Mesenteric fat pad (tissue), 1 donor: ENCODE measurements around the gene RPSA. TPM values are rescaled to one million over a fixed set of nuclear protein-coding genes. Genes with fewer than 3 reads are reported as not detected.
"Not testable (repeated sequence)": the region's sequence is repeated elsewhere in the genome, so short reads cannot be mapped to it uniquely, and the experiment has no call there.

Experiments used
- DNase-seq: peaks from one replicate; pipeline ENCODE4 v3.0.0-alpha.2; 2020; ENCODE audit warnings: low spot score
- long read RNA-seq: library from polyadenylated mRNA; unstranded; transcript quantifications from one replicate; pipeline ENCODE4 v2.0.0, GENCODE V29; 2020
- total RNA-seq: library from RNA; stranded (reverse); fragmentation: NEBNext Ultra II Directional; extraction: Animal tissue kit (Norgen Biotek cat#: 25700); gene quantifications from one replicate; pipeline ENCODE4 v1.2.1, GENCODE V29; 2021
- donor health status: DM: yes; HTN: yes; CAD: no.

Gene RPSA
- total RNA-seq = 671 TPM
- long read RNA-seq, transcript RPSA-201 (7 exons, 1,171 nt) = major isoform, 808 of 863 reads
- long read RNA-seq, partial matches to known transcripts = 16 of 863 reads
- long read RNA-seq, other reads (novel, unspliced or antisense) = 34 of 863 reads

DNA sequence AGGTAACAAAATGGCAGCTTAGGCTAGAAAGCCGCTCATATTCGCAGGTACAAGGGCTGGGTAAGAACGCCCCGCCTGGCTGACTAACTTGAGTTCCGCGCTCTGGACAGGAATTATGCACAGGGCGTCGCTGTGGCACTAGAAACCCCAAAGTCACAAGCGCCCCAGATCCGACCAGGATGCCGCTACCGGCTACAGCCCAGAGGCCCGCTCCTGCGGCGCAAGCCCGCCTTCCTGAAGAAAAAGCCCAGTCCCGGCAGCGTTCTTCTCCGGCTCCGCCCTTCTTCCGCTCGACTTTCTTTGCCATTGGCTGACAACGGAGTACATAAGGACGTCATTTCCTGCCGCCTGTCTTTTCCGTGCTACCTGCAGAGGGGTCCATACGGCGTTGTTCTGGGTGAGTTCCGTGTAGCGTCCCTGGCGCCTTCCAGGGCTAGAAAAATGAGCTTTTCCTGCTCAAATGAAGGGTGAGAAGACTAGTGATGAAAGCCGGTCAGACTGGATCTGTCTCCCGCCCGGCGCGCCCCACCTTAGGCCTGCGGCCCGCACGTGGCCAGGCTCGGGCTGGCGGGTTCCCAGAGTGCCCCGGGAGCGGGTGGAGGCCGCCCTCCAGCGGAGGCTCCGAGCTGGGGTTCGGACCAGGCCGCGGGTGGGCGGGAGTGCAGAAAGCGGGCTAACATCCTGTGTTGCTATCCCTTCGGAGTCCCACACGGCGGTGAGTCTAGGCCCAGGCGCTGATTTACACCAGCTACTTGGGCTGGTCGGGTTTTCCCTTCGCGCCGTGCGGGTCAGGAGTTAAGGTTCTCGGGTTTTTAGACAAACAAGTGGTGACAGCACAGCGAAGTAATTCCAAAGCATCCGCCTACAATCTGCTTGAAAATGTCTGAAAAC is at the start of gene RPSA:
Gene RPSA (plus strand): TSS at position 353 of the 891 bp plus-strand sequence. CDS start 934 bp downstream, outside the sequence.
- DNase-seq = peak; percentile 98

DNA sequence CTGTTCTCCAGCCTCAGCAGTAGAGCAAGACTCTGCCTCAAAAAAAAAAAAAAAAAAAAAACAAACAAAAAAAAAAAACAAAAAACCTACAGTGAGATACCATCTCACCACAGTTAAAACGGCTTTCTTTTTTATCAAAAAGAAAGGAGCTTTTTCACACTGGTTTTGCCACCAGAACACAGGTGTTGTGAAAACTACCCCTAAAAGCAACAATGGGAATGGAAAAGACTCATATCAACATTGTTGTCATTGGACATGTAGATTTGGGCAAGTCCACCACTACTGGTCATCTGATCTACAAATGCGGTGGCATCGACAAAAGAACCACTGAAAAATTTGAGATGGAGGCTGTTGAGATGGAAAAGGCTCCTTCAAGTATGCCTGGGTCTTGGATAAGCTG is 48.2 kb upstream of the RPSA start:
- DNase-seq = no peak

- DNase-seq = no peak
These were observed 45.1 kb upstream of the RPSA start for GRCh38 chr3:39361252-39361927.

GRCh38 chr3:39362192-39362591 is 44.3 kb upstream of the RPSA start:
- DNase-seq = no peak

GRCh38 chr3:39362812-39363211 is 43.7 kb upstream of the RPSA start:
- DNase-seq = no peak

- DNase-seq = not testable (repeated sequence)
These were observed 36.1 kb upstream of the RPSA start for GRCh38 chr3:39370450-39370849.

DNA sequence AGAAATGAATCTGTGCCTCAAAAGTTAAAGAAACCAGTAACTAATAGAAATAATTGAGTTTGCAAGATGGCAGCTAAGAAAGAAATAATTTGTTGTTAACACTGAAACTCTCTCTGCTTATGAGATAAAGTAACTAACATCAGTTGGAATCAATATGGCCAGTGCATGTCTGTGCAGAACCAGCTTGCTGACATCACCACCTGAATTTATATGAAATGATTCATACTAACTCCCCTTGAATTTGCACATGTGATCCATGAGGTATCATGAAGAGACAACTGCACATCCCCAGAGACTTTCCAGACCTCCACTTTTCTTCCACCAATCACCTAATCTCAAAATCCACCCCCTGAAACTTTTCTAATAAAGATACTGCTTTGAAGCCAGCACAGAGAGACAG is 33.7 kb upstream of the RPSA start:
- no peak for DNase-seq

GRCh38 chr3:39376959-39377634 is 29.4 kb upstream of the RPSA start:
- DNase-seq = no peak

DNA sequence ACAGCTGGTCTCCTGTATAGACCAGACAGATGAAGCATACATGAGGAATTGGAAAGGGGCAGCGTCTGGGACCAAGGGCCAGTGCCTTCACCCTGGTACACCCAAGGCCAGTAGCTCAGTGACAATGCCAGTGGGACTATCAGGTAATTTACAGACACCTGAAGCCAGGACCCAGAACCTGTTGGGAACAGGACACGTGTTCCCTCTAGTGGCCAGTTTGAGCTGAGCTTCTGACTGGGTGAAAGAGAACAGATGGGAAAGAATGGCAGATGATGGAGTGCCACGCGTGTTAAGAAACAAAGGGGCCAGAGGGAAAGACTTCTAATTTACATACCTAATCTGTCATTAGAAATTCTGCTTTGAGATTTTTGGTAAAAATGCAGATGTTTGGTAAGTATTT is 28.4 kb upstream of the RPSA start:
- no peak for DNase-seq

- no peak for DNase-seq
These were observed 27.4 kb upstream of the RPSA start for GRCh38 chr3:39378957-39379777.

DNA sequence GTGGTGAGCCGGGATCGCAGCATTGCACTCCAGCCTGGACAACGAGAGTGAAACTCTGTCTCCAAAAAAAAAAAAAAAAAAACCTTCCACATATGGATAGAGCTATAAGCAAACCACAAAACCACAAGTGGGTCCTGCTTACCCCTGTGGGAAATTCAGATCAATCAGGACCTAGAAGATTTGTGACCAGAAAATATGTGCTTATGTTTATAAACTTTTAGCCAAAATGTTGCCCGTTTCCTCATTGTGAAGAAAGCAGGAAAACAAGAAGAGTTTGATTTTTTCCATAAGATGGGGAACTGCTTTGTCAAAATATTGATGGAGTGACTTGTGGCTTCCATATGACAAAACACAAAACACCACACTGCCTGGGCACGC is 26.8 kb upstream of the RPSA start:
- DNase-seq = no peak

DNA sequence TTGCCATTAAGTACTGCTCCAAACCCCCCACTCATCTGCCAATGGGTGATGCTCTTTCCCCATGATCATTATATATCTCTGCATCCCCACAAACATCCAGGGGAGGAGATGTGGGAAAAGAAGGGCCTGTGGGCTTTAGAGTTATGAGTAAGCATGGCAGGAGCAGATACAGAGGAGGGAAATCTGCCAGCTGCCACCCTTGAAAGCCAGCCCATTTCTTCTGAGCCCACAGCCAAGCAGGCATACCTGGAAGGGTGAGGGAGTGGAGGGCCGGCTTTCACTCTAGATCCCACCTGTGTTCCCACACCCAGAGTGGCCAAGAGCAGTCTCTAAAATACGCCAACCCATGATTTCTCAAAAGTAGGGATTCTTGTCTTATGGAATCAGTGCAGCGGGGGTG is 25.1 kb upstream of the RPSA start:
- no peak for DNase-seq

DNA sequence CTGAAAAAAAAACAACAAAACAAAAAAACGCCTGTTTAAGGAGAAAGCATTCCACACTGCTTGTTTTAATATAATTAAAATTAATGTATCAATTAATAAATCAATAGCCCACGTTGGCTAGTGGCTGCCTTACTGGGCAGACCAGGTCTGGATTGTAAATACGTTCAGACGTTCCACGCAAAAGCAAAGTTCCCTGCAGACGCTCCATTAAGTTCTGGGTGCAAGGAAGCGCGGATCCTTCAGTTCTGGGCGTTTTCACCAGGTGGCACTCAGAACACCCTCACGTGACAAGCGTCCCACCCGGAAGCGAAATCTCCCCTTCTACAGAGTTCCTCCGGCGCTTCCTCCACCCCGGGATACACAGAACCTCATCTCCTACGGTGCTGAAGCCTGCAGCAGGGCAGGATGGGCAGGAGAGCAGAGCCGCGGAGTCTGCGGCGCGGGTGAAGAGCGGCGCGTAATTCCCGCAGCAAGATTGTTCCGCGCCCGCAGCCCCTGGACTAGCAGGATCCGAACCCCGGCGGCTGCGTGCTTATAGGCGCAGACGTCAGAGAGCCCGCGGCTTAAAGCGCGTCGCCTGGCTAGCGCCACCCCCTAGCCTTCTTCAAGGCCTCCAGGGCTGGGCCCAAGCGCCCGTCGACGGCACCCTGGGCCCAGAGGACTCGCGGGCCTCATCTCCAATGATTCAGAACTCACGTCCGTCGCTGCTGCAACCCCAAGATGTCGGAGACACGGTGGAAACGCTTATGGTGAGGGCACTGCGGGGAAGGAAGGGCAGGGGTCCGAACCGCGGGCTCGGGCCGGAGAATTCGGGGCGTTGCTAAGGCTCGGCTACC is 23.3 kb upstream of the RPSA start, which contains the start of gene SLC25A38:
Gene SLC25A38 (plus strand): TSS at position 326 of the 836 bp plus-strand sequence. CDS start 355 bp downstream, at position 681.
- no peak for DNase-seq

GRCh38 chr3:39383881-39384664 is 22.4 kb upstream of the RPSA start:
- peak; percentile 99 for DNase-seq

DNA sequence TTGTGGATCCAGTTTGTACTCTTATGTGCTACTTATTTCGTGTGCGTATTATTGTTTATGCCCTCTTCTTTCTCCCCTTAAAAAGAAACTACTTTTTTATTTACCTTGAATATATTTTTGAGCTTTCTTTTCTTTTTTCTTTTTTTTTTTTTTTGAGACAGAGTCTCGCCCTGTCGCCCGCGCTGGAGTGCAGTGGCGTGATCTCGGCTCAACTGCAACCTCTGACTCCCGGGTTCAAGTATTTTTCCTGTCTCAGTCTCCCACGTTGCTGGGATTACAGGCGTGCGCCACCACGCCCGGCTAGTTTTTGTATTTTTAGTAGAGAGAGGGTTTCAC is 21.9 kb upstream of the RPSA start:
- no peak for DNase-seq

GRCh38 chr3:39385456-39386090 is 20.9 kb upstream of the RPSA start:
- no peak for DNase-seq

DNA sequence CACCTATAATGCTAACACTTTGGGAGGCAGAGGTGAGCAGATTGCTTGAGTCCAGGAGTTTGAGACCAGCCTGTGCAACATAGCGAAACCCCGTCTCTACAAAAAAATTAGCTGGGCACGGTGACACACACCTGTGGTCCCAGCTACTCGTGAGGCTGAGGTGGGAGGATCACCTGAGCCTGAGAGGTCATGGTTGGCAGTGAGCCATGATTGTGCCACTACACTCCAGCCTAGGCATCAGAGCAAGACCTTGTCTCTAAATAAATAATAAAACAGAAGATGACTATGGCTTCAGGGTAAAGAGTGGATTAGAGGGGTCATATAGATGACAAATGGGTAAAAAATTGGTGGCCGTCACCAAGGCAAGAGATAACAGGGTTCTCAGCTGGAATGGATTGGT is 20.2 kb upstream of the RPSA start:
- DNase-seq = no peak

DNA sequence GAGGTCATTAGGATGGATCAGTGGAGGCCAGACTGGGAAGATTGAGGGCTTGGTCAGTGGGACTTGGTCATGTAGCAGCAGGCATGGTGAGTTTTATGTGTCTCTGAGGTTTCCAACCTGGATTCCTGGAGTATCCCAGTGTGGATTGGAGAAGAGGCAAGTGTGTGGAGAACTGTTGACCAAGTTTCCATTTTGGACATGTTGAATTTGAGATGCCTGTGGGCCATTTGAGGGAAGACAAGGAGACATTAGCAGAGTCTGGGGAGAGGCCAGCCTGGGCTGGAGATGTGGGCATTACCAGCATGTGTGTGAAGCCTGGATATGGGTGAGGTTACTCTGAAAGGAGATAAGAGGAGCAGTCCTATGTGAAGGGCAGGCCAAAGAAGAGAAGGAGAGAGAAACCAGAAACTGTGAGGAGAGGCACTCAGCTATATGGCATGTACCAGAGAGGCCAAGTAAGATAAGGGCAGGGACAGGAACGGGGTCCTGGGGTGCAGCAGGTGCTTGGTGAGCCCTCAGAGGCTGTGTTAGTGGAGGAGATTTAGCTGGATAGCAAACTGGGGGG is 19.0 kb upstream of the RPSA start:
- no peak for DNase-seq
